ENCODE measurements around the gene KCNJ5.
A peak's percentile ranks its signal among the peaks of the same experiment; 100 is the strongest.

The KCNJ5 gene

DNA sequence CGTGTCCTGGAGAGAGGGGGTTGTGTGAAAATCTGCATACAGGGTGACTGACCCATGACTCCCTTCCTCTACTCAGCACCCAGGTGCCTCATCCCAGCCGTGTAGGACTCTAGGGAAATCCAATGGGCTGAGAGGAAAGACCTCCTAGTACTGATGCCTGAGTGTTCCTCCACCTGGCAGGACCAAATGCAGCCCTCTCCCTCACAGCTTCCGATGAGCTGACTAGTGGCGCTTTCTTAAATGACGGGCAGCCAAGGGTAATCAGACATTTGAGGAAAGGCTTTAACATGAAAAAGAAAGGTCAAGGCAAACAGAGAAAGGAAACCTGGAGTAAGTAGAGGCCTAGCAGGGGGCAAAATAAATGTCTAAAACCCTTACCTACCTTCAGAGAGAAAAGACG lies 19.1 kb upstream of the KCNJ5 start:
- no peak for DNase-seq

- no peak for DNase-seq
Observed at GRCh38 chr11:128872594-128872993, 18.6 kb upstream of the KCNJ5 start.

DNA sequence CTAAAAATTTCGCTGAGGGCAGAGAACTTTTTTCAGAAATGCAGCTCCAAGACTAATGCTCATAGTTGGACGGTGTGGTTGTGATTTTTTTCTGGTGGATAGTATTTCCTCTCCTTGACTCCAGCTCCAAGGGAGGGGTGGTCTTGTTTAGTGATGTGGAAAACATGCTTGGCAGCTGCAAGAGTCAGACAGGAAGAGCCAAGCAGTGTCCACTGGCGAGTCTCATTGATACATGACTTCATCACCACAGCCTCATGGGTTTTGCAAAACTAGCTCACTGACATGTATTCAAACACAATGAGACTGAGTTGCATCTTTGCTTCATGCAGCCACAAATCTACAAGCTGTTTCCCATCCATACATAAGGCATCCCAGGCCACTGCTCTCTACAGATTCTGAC lies 16.7 kb upstream of the KCNJ5 start:
- no peak for DNase-seq

- no peak for DNase-seq
Observed at GRCh38 chr11:128876133-128876650, 15.0 kb upstream of the KCNJ5 start.

DNA sequence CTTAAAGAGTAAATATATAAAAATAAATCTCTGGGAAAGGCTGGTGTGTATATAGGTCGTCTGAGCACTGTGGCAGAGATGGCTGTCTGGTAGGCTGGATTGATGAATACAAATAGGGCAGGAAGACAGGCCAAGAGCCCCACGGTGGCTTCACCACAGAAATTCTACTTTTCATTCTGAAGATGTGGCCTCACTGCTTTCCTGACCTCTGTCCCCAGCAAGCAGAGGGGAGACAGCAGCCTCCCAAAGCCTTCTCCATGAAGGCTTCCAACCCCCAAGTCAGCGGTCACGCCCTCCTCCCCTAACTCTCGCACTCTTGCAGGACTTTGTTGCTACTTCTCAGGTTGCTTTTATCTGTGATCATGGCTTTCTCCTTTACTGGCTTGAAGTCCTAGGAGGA lies 13.4 kb upstream of the KCNJ5 start:
- DNase-seq: no peak

DNA sequence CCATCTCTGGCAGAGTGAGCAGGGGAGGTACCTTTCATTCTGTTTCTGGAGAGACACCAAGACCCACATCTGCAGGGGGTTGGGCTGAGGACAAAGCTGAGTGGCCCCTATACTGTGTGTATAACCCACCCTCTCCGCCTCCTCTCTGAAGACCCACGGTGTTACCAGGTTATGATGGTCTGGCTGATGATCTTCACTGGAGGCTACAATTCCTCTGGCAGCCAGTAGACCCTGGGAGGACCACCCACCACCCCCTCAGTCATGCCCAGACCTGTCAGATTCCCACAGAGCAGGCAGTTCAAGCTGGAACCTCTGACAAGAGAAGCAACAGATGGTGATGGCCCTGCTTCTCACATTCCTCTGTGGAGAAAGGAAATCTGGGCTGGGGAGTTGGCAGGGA lies 12.7 kb upstream of the KCNJ5 start:
- no peak for DNase-seq

DNA sequence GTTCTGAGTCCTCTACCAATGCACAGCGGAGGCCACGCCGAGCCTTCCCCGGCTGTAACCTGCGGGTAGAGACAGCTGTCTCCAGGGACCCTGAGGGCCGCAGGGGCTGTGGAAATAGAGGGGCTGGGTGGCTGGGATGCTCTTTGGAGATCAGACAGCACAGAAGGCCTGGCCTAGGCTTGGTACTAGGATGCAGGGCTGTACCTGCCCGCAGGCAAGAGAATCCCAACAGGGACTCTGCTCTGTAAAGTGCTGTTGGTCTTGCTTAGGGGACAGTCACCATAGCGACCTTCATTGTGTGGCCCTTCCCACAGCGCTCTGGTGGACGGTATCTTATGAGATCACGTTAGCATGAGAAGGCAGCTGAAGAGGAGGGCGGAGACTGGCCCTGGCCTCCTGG lies 11.3 kb upstream of the KCNJ5 start:
- no peak for DNase-seq

GRCh38 chr11:128881221-128881620 lies 9.9 kb upstream of the KCNJ5 start:
- no peak for DNase-seq

DNA sequence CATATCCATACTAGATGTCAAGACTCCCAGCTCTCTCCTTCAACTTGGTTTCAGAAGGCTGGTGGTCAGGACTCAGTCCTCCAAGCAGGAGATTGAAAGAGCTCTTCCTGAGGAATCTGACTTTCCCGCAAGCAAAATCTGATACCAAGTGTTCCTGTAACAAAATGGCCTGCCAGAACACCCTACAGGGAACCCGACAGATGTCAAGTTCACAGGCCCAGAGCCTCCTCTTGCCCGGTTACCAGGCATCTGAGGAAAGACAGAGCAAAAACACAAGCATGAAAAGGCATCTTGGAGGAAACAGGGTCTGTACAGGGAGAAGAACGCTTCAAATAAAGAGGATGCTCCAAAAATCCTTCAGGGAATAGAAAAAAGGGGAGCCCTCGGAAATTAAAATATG lies 8.7 kb upstream of the KCNJ5 start:
- no peak for DNase-seq

DNA sequence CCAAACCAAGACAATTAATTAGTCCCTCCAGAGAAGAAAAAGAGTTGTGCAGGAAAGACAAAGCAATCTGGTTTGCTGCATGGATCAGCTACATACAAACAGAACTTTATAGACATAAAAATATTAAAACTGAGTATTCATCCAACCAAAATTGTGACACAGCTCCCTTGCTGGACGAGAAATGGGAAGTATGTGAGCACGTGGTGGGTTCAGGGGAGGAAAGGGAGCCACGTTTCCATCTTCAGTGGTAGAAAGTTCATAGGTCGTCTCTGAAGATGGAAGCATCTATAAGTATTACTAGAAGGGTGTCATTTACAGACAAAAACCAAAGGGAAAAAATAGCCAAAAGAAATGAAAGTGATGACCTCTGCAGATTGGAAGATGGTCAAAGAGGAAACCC lies 7.1 kb upstream of the KCNJ5 start:
- no peak for DNase-seq

GRCh38 chr11:128884703-128885338 lies 6.3 kb upstream of the KCNJ5 start:
- DNase-seq: peak; percentile 26 to 49

DNA sequence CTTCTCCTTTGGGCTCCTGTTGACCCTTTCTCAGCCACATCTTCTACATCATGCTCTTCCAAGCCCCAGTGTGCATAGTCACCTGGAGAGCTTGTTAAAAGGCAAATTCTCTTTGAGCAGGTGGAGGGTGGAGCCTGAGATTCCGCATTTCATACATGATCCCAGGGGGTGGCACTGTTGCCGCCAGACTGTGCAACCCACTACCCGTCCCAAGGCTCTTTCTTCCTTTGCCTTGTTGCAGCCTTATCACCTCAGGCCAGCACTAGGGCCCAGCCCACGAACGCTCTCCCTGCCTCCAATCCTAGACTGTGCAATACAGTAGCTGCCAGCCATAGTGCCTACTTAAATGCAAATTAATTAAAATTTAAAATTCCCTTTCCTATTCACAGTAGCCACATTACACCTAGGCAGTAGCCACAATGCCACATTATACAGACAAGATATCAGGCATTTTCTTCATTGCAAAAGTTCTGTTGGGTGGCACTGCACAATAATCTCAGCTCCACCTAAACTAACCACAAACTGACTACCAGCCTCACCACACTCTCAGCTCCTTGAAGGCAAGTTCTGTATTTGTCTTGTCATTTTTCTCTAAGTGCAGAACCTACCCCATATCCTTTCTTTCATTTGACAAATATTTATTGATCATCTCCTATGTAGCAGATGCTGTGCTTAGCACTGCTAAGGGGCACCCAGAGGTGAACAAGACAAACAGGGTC lies 4.6 kb upstream of the KCNJ5 start:
- no peak for DNase-seq

DNA sequence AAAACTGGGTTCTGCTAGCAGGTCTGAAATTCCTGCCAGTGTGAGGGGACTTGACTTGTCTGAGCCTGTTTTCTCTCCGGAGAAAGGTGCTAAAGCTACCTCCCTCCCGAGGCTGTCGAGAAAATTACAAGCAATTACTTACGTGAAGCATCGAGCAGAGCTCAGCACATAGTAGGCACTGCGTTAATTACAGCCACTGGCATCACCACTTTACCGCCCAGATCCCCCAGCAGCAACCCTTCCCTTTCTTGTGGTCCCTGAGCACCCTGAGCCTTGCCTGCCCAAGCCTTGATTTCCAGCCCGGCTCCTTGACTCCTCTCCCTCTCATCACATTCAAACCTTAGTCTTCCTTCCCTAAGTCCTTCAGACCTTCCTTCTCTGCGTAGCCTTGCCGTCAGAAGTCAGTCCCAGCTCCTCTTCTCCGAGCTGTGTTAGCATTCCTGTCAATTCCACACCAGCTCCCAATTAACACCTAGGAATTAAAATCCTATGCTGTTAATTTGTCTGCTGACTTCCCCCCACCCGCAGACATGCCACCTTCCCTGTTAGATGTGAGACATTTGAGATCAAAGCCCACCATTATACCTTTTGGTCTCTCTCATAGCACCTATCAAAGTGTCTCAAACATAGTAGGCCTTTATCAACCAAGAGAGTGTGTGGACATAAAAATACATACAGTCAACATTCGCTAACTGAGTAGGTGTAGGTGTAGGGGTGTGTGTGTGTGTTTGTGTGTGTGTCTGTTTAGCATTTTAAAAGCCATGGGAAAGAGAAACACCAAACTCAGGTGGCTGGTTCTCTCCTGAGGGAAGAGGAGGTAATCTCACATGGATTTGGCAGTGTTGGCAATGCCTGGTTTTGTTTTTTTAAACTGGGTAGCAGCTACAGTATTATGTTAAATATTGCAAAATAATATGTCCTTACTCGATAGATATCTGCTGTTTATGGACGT lies 2.8 kb upstream of the KCNJ5 start:
- no peak for DNase-seq

DNA sequence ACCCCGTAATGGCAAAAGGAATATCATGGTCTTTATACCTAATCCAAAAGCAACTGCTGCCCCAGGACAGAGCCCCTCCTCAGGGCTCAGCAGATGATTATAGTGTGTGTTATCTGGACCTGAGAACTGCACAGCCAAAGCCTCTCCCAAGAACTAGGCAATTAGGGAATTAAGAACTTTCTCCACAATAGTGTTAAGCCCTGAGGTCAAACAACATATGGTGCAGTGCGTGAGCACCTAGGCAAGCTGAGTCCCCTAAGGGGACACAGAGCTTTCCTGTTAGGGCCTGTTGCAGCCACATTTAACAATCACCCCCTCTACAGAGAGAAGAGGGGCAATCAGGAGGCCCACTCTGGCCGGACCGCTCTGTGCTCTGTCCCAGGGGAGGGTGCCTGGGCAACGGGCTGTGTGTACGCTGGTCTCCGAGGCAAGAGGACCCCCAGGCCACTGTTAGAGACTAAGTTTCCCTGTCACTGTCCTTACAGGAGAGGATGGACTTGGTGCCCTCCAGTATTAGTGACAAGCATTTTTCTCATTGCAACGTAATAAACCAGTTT lies 1.4 kb upstream of the KCNJ5 start:
- DNase-seq: no peak

GRCh38 chr11:128890216-128890542 lies 977 bp upstream of the KCNJ5 start:
- DNase-seq: no peak

DNA sequence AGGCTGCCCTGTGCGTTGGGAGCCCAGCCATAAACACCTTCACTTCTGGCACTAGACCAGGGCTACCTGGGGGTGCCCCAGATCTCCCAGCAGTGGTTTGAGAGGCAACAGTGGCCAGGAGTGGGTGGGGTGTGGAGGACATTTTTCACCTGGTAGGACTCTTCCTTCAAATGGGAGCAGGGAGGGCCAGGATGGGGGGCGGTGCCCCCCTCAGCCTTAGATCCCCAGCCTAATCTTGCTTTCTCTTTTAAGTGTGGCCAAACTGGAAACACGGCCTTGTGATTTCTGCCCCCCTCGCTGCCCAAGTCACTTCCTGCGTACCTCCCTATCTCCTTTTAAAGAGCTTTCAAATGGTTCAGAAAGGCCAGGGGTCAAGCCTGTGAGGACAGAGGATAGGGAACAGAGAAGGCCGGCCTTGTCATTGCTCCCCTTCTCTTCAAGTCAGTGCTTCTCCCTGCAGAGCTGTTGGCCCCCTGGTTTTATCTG lies 800 bp downstream of the KCNJ5 start:
- no peak for DNase-seq

DNA sequence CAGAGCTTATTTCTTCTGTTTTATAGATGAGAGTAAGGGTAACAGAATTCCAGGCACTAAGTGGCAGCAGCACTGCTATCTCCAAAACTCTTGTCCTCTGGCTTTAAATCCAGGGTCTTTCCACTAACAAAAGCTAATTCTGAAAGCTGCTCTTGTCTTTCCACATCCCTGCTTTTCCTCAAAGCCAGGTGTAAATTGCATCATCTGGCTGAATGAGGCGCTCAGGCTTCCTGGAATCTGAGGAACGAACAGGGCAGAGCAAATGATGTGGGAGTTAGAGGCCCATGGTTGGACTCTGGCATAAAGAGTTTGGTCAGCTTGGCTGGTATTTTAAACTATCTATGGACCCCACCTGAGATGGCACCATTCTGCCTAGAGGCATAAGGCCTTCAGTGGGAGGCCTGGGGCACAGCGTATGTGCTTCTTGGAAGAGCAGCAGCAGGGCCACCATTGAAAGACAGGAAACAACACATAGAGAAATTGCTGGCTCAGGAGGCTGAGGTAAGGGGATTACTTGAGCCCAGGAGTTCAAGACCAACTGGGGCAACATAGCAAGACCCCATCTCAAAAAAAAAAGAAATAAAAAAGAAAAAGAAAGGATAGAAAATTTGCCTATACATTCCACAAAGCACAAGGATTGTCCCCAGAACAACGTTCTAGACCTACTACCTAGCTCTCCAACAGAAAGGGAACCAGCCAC lies 1.9 kb downstream of the KCNJ5 start:
- DNase-seq: no peak

- DNase-seq: no peak
Observed at GRCh38 chr11:128893578-128894285, 2.6 kb downstream of the KCNJ5 start.

GRCh38 chr11:128894286-128894681 lies 3.1 kb downstream of the KCNJ5 start:
- no peak for DNase-seq

GRCh38 chr11:128894685-128895084 lies 3.5 kb downstream of the KCNJ5 start:
- DNase-seq: no peak

GRCh38 chr11:128895526-128895925 lies 4.4 kb downstream of the KCNJ5 start:
- no peak for DNase-seq

- no peak for DNase-seq
Observed at GRCh38 chr11:128896356-128896755, 5.2 kb downstream of the KCNJ5 start.
